Measurements from ENCODE around the gene MYORG. TPM values are rescaled to one million over a fixed set of nuclear protein-coding genes. Genes with fewer than 3 reads are reported as not detected.
"Not testable (repeated sequence)": the region's sequence is repeated elsewhere in the genome, so short reads cannot be mapped to it uniquely, and the experiment has no call there.

The MYORG gene
- total RNA-seq, 5 donors from 2014 or later (not counting 1 experiment from before 2014, with no cell fraction given), result 0.72 to 2.3 (median 1.6) TPM

DNA sequence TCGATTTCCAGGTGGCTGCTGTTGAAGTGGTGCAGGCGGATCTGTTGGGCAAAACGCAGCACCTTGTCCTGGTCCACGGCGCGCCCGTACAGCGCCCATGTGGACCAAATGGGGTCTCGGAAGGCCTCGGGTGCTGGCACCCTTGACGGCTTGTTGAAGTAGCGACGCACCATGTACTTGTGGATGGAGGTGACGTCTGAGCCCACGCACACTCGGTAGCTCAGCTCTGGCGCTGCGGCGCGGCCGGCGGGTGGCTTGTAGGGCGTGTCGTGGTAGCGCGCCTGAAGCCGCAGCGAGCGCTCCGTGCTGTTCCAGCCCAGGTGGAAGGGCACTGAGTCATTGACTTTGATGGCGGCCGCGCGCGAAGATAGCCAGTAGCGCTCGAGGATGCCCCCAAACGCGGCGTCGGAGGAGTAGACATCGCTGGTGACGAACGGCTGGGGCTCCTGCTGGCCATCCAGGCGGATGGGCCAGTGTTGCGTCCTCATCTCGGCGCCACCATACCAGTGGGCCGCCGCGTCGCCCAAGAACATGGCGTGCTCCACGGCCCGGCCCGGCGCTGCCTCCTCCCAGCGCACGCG, 4.7 kb downstream of the MYORG start:
- Mint-ChIP-seq H3K36me3 (peaks cover 18% of the 10 kb centered on the region), H3K9me3 (peaks cover 0 to 3% (median 0%) of the 10 kb centered on the region in 3 donors), H3K27me3 (no peaks in the 10 kb centered on the region), H3K4me3 (no peak overlapping the region), H3K4me1 (peaks cover 11 to 13% (median 11%) of the 10 kb centered on the region in 3 donors), H3K27ac (no peak overlapping the region)
- DNase-seq (no peak), ATAC-seq (replicated peaks in 1 of 4) (no peak)
- peaks cover 0 to 12% of the 10 kb centered on the region in 2 experiments for H3K4me1 ChIP-seq (ENCODE audit: control insufficient read depth in 1 of 2, extremely low read depth in 1 of 2, insufficient read depth in 2 of 2, low read length in 2 of 2)
- CTCF ChIA-PET, result interaction anchor here in 1 of 2 donors (0.6 kb wide), 1 partner anchor 222 kb away, joined by 9 read pairs; no protein-coding TSS in a partner anchor
- no peak overlapping the region for H3K27ac ChIP-seq (ENCODE audit: low read length)
- no peaks in the 10 kb centered on the region for H3K9me3 ChIP-seq
- 98% methylated on average over 60 of the region's 60 CpGs for WGBS (ENCODE audit: insufficient coverage)
- POLR2A ChIA-PET, result no interaction called here
- no peaks in the 10 kb centered on the region for H3K27me3 ChIP-seq (replicated peaks in 1 of 2; ENCODE audit: control insufficient read depth in 2 of 2, extremely low read depth in 1 of 2, insufficient read depth in 2 of 2, low read length in 1 of 2)
- H3K36me3 ChIP-seq (ENCODE audit: control insufficient read depth in 2 of 2, extremely low read depth in 1 of 2, insufficient read depth in 1 of 2, low read length in 1 of 2), result peaks cover 0 to 2% of the 10 kb centered on the region in 2 donors
- no peak overlapping the region for H3K4me3 ChIP-seq (ENCODE audit: control insufficient read depth in 1 of 2, extremely low read depth in 1 of 2, low read length in 1 of 2)

DNA sequence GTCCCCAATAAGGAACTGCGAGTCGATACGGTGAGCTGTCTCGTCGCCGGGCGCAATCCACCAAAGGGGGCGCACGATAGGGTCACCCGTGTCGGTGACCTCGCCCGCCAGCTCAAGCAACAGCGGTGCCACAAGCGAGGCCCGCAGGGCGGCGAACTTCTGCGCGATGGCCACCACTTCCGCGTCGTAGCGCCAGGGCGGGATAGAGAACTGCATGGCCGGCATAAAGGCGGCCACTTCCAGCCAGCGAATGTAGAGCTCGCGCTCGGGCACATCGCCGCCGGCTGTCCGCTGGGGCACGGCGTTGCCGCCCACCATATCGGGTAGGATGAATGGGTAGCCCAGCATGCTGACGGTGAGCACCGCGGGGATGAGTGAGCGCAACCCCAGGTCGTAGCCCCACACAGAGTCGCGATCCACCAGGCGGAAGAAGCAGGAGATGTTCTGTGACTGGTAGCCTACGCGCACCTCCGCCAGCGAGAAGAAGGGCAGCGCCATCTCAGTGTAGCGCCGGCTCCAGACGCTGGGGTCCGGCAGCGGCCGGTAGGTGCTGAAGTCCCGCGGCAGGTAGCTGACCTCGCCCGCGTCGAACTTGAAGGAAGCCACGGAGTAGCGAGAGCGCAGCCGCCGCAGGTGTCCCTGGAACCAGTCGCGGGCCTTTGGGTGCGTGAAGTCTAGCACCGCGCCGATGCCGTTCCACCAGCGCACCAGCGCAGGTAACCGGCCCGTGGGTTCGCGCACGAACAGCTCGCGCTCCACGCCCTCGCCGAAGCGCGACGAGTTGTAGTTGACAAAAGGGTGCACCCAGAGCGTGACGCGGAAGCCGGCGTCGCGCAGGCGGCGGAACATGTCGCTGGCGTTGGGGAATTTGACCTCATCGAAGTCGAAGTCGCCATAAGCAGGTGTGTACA, 5.5 kb downstream of the MYORG start:
- H3K4me1 Mint-ChIP-seq, result peaks cover 9 to 10% (median 10%) of the 10 kb centered on the region in 3 donors
- H3K27me3 Mint-ChIP-seq, result no peaks in the 10 kb centered on the region
- H3K36me3 ChIP-seq (ENCODE audit: control insufficient read depth in 2 of 2, extremely low read depth in 1 of 2, insufficient read depth in 1 of 2, low read length in 1 of 2), result peaks cover 0 to 2% of the 10 kb centered on the region in 2 donors
- POLR2A ChIA-PET, result no interaction called here
- no peaks in the 10 kb centered on the region for H3K27me3 ChIP-seq (replicated peaks in 1 of 2; ENCODE audit: control insufficient read depth in 2 of 2, extremely low read depth in 1 of 2, insufficient read depth in 2 of 2, low read length in 1 of 2)
- no peaks in the 10 kb centered on the region for H3K9me3 ChIP-seq
- DNase-seq (peak in 7 of 35 experiments; percentile 9 to 36 (median 27)), ATAC-seq (replicated peaks in 1 of 4) (peak in 3 of 4 experiments; percentile 17 to 60 (median 47))
- H3K4me3 Mint-ChIP-seq, result peak overlapping the region; percentile 45 to 62 (median 56)
- CTCF ChIA-PET, result interaction anchor here in 1 of 2 donors (0.6 to 0.7 kb wide), 3 partner anchors 8 to 232 kb away, joined by 3 to 9 read pairs (median 3); no protein-coding TSS in a partner anchor
- peaks cover 0 to 3% (median 0%) of the 10 kb centered on the region in 3 donors for H3K9me3 Mint-ChIP-seq
- no peak overlapping the region for H3K27ac Mint-ChIP-seq
- peak overlapping the region in 1 of 2 donors; percentile 25 for H3K4me3 ChIP-seq (ENCODE audit: control insufficient read depth in 1 of 2, extremely low read depth in 1 of 2, low read length in 1 of 2)
- H3K36me3 Mint-ChIP-seq, result peaks cover 21% of the 10 kb centered on the region
- no peak overlapping the region for H3K27ac ChIP-seq (ENCODE audit: low read length)
- 94% methylated on average over 105 of the region's 105 CpGs for WGBS (ENCODE audit: insufficient coverage)
- H3K4me1 ChIP-seq (ENCODE audit: control insufficient read depth in 1 of 2, extremely low read depth in 1 of 2, insufficient read depth in 2 of 2, low read length in 2 of 2), result peaks cover 0 to 7% of the 10 kb centered on the region in 2 experiments

DNA sequence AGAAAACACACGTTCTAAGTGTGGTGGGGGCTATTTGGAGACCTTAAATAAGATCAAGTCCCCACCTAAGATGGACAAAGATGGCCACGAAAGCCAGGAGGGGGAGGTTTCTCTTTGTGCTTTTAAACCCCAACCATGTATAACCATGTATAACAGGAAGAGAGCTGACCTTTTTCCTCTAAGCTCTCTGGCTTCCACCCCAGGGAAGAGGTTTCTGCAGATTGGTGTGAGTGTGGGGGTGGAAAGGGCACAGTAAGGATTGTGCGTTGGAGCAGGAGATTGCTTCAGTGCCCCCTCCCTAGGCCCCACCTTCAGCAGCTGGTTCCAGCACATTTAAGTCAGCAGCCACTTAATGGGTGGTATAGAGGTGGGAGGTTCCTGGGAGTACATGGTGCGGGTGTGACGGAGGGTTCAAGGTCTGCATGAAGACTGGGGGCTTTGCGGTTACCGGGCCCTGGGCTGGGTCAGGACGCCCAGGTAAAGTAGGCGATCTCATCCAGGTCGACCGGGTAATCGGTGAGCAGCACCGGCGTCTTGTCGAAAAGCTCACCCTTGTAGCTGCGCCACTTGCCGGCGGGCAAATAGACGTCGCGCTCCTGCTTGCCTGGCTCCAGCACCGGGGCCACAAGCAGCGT, 6.2 kb downstream of the MYORG start:
- Mint-ChIP-seq H3K36me3 (peaks cover 21% of the 10 kb centered on the region), H3K9me3 (peaks cover 0 to 3% (median 0%) of the 10 kb centered on the region in 3 donors), H3K27me3 (no peaks in the 10 kb centered on the region), H3K27ac (no peak overlapping the region), H3K4me3 (peak overlapping the region; percentile 45 to 62 (median 56)), H3K4me1 (peaks cover 2% of the 10 kb centered on the region in 3 donors)
- Histone ChIP-seq H3K4me3 (ENCODE audit: control insufficient read depth in 1 of 2, extremely low read depth in 1 of 2, low read length in 1 of 2) (peak overlapping the region in 1 of 2 donors; percentile 25), H3K9me3 (no peaks in the 10 kb centered on the region), H3K36me3 (ENCODE audit: control insufficient read depth in 2 of 2, extremely low read depth in 1 of 2, insufficient read depth in 1 of 2, low read length in 1 of 2) (peaks cover 0 to 2% of the 10 kb centered on the region in 2 donors), H3K27ac (ENCODE audit: low read length) (no peak overlapping the region), H3K4me1 (ENCODE audit: control insufficient read depth in 1 of 2, extremely low read depth in 1 of 2, insufficient read depth in 2 of 2, low read length in 2 of 2) (no peaks in the 10 kb centered on the region), H3K27me3 (replicated peaks in 1 of 2; ENCODE audit: control insufficient read depth in 2 of 2, extremely low read depth in 1 of 2, insufficient read depth in 2 of 2, low read length in 1 of 2) (no peaks in the 10 kb centered on the region)
- DNase-seq, result no peak
- ATAC-seq (replicated peaks in 1 of 4), result peak in 1 of 4 experiments; percentile 14
- WGBS (ENCODE audit: insufficient coverage), result 94% methylated on average over 20 of the region's 23 CpGs
- ChIA-PET CTCF (interaction anchor here in 1 of 2 donors (0.6 to 0.7 kb wide), 2 partner anchors 9 to 233 kb away, joined by 3 read pairs; no protein-coding TSS in a partner anchor), POLR2A (no interaction called here)

DNA sequence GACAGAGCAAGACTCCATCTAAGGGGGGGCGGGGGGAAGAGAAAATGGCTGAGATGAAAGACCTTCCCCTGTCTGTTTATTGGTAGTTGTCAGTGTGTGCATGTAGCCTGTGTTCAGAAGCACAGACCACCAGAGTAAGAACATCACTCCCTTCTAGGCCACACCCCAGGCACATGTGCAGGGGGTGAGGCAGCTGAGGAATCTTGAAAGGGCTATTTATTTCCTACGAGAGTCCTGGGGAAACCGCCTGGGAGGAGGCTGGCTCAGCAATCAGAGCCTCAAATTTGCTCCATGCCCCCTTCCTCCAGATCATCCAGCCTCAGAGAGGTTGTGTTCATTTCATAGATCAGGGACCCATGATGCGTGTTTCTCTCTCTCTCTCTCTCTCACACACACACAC, 7.1 kb downstream of the MYORG start:
- Mint-ChIP-seq H3K4me3 (no peak overlapping the region), H3K4me1 (peaks cover 1 to 2% (median 1%) of the 10 kb centered on the region in 3 donors), H3K27ac (no peak overlapping the region), H3K36me3 (peaks cover 21% of the 10 kb centered on the region), H3K27me3 (no peaks in the 10 kb centered on the region), H3K9me3 (peaks cover 0 to 3% (median 0%) of the 10 kb centered on the region in 3 donors)
- no peaks in the 10 kb centered on the region for H3K9me3 ChIP-seq
- no peak overlapping the region for H3K27ac ChIP-seq (ENCODE audit: low read length)
- no peak for ATAC-seq (replicated peaks in 1 of 4)
- ChIA-PET POLR2A (interaction anchor here in 1 of 2 donors (0.6 kb wide), 1 partner anchor 19 kb away, joined by 3 read pairs; no protein-coding TSS in a partner anchor), CTCF (interaction anchor here in 1 of 2 donors (0.5 kb wide), 1 partner anchor 12 kb away, joined by 3 read pairs; no protein-coding TSS in a partner anchor)
- WGBS (ENCODE audit: insufficient coverage), result 100% methylated on average over 2 of the region's 4 CpGs
- H3K27me3 ChIP-seq (replicated peaks in 1 of 2; ENCODE audit: control insufficient read depth in 2 of 2, extremely low read depth in 1 of 2, insufficient read depth in 2 of 2, low read length in 1 of 2), result no peaks in the 10 kb centered on the region
- DNase-seq, result no peak
- H3K4me1 ChIP-seq (ENCODE audit: control insufficient read depth in 1 of 2, extremely low read depth in 1 of 2, insufficient read depth in 2 of 2, low read length in 2 of 2), result peaks cover 2% of the 10 kb centered on the region in 2 experiments
- peaks cover 0 to 2% of the 10 kb centered on the region in 2 donors for H3K36me3 ChIP-seq (ENCODE audit: control insufficient read depth in 2 of 2, extremely low read depth in 1 of 2, insufficient read depth in 1 of 2, low read length in 1 of 2)
- no peak overlapping the region for H3K4me3 ChIP-seq (ENCODE audit: control insufficient read depth in 1 of 2, extremely low read depth in 1 of 2, low read length in 1 of 2)

DNA sequence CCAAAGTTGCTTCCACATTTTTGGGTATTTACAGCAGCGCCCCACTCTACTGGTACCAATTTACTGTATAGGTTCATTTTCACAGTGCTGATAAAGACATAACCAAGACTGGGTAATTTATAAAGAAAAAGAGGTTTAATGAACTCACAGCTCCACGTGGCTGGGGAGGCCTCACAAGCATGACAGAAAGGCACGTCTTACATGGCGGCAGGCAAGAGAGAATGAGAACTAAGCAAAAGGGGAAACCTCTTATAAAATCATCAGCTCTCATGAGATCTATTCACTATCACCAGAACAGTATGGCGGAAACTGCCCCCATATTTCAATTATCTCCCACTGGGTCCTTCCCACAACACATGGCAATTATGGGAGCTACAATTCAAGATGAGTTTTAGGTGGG, 7.9 kb downstream of the MYORG start:
- ATAC-seq (replicated peaks in 1 of 4); H3K27me3 Mint-ChIP-seq; H3K9me3 ChIP-seq; H3K27ac Mint-ChIP-seq; H3K4me3 Mint-ChIP-seq; H3K4me1 Mint-ChIP-seq; H3K27me3 ChIP-seq (replicated peaks in 1 of 2; ENCODE audit: control insufficient read depth in 2 of 2, extremely low read depth in 1 of 2, insufficient read depth in 2 of 2, low read length in 1 of 2); H3K4me3 ChIP-seq (ENCODE audit: control insufficient read depth in 1 of 2, extremely low read depth in 1 of 2, low read length in 1 of 2); DNase-seq; POLR2A ChIA-PET; H3K27ac ChIP-seq (ENCODE audit: low read length); H3K9me3 Mint-ChIP-seq; H3K36me3 ChIP-seq (ENCODE audit: control insufficient read depth in 2 of 2, extremely low read depth in 1 of 2, insufficient read depth in 1 of 2, low read length in 1 of 2): not testable (repeated sequence)
- no CpG with 5 or more reads among the region's 5 CpGs for WGBS (ENCODE audit: insufficient coverage)
- CTCF ChIA-PET, result interaction anchor here in 1 of 2 donors (0.6 kb wide), 1 partner anchor 17 kb away, joined by 3 read pairs; no protein-coding TSS in a partner anchor
- peaks cover 21% of the 10 kb centered on the region for H3K36me3 Mint-ChIP-seq
- H3K4me1 ChIP-seq (ENCODE audit: control insufficient read depth in 1 of 2, extremely low read depth in 1 of 2, insufficient read depth in 2 of 2, low read length in 2 of 2), result peaks cover 8 to 11% of the 10 kb centered on the region in 2 experiments

Data from T-cell (primary cell).